Stimulated activated CD4-positive, alpha-beta T cell treated with anti-CD3 and anti-CD28 coated beads, TNF-alpha, amount 100 ng/mL, for 24 hours (primary cell): Measurements from ENCODE around the gene CD276.

ENCODE experiments used
- DNase-seq, 3 experiments: peaks; one replicate each; pipeline ENCODE4 v3.0.0-alpha.2; 2020; ENCODE audit warnings: low read depth in 3 of 3

Gene CD276

DNA sequence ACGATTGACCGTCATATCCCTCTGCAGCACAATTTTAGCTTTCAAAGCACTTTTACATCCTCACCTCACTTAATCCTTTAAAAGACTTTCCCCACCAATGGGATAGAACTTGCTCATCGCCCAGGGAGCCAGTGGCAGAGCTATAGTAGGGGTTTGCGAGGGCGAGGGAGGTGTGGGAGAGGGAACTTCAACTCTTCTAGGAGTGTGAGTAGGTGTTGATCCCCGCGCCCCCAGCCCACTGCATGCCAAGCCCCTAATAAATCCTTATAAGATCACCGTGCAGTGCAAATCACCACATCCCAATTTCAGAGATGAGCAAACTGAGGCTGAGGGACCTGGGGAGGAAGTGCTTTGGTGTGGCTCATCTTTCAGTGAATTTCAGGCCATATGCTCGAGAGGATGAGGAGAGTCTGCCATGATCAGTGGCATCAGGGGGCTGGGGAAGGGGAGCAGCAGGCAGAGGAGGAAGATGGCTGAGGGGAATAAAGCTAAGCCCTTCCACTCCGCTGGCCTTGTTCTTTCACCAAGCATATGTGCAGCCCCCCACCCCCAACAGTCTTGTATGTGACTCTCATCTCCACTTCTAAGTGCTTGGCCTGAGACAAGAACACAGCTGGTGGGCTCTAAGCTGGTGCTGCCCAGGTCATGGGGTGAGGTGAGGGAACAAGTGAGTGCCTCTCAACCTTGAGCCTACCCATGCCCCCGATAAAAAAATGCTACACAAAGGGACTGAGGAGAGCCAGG lies 63.8 kb downstream of the CD276 start:
- no peak for DNase-seq

DNA sequence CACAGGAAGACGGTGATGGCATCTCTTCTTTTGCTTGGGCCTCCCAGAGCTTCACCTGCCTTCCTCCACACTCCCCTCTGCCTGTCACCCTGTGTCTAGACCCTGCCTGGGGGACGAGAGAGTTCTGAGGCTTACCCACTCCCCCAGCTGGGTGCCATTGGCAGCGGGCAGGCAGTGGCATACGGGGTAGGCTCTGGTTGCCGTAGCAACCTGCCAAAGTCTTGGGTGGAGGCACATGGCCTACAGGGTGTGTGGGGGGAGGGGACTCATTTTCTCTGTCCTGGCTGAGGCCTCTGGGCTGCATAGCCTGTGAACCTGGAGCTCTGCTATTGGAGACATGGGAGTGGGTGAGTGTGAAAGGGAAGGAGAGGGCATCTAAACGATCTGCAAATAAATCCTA lies 64.5 kb downstream of the CD276 start:
- no peak for DNase-seq

DNA sequence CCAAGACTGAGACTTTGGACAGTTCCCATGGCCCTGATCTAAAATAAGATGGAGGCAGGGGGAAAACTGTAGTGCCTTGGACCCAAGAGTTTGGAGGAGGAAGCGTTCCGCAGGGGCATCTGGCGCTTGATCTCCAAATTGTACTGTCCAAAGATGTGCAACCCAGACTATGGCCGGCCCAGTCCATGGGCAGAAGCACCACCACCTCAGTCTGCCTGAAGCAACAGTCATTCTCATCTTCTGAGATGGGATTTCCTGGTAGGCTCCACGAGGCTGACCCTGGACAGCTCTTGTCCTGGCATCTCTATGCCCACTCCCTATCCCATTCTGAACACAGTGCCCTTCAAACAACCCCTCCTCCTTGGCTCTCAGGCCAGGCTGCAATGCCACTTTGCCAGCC lies 65.3 kb downstream of the CD276 start:
- DNase-seq, result no peak

DNA sequence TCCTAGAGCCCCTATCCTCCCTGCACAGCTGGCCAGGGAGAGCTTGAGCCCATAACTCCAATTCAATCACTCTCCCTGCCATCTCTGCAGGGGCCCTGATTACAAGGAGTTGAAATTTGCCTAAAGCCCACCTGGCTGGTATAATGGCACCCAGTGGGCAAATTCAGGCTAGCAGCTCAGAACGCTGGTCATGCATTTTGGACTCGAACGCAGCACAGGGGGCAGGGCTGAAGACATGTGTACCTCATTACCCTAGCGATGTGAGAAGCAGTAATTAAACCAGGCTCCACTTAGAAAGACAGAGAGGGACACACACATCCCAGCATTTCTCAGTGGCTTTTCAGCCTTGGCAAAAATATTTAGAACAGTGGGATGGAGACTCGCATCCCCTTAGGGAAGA lies 65.8 kb downstream of the CD276 start:
- no peak for DNase-seq

DNA sequence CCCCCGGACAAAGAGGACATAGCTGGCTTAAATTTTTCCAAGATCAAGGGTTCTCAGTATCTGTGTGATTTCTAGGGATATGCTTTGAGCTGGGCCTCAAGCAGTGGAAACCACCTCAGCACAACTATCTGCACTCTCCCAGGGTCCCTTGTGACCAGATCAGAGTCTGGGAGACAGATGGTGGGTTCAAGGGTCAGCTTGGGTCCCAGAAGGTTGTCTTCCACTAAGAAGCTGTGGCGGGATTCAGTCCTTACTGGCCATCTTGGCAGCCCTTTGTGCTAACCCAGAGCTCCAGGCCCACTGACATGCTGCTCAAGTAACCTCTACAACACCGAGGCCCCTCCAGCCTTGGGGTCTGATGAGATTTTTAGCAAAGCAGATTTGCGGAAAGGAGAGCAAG lies 66.3 kb downstream of the CD276 start:
- DNase-seq, result no peak

DNA sequence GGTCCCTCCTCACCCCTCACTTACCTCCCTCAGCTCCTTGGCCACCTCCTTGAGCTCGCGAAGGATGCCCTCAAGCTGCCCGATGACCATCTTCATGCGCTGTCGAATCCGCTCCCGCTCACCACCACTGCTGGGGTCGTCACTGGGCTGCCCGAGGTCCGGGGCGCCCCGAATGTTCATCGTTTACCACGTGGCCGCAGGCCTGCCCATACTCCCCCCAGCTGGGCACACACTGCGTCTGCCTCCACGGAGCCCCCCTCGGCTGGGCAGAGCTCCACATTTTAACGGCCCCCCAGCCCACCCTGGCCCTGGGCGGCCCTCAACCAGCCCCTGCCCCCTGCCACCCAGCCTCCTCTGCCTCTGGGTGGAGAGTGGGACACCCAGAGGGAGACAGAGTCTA lies 66.8 kb downstream of the CD276 start:
- no peak for DNase-seq

DNA sequence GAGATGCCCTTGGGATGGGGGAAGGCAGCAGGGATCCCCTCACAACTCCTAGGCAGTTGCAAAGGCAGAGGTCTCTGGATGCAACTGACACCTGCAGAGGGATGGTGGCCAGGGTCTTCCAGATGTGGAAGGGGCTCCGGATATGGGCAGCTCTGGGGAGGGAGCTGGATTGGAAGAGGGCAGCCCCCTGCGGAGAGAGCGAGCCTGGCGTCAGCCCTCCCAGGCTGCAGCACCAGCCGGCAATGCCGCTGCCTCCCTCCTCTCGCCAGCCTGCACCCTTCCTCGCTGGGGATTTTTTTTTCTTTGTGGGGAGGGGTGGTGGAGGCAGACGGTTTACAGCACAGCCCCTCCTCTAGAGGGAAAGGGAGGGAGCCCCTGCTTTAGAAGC lies 67.3 kb downstream of the CD276 start:
- no peak for DNase-seq

DNA sequence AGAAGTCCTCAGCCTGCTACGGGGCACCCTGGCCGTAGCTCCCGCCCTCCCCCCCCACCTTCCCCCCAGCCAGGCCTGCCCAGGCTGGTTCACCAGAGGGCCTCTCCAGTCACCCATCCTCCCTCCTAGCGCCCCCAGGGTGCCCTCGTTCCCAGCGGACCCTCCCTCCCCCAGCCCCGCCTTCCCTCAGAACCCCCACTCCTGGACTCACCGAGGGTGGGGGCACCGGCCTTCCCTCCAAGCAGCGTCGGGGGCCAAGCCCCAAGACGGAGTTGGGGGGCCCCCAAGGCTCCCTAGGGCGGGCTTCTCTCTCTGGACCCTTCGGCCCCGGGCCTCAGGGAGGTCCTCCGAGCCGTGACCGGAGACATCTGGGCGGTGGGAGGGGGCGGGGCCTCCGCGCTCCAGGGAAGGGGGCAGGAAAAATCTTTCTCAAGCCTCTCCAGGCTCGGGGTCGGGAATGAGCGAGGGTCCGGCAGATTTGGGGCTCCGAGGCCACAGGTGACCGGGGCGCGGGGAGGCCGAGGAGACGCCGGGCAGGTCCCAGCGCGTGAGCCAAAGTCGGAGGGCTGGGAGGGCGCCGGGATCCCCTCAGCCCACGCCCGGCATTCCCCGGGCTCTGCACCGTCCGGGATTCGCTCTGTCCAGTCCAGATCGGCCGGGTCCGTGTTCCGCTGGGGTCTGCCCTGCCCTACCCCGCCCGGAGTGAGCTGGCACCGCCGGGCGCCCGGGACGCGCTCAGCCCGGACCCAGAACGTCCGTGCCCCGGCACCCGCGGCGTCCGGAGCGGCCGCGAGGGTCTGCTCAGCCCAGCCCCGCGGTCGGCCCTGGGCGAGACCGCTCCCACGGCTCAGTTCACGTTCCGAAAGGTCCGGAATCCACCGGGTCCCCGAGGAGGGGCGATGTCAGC lies 68.0 kb downstream of the CD276 start:
- DNase-seq, result no peak

DNA sequence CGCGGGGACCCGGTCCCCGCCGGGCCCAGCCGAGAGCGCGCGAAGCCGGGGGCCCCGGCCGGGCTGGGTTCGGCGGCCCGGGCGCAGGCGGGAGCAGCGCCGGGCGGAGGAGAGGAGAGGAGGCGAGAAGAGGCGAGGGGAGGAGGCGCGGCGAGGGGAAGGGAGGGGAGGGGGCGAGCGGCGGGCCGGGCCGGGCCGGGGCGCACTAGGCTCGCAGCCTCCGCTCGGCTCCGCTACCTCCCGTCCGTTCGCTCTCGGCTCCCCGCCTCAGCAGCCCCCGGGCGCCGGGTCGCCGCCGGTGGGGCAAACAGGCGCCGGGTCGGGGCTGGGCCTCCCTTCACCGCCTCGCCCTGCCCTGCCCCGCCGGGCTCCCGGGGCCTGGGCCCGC lies 68.6 kb downstream of the CD276 start:
- no peak for DNase-seq

DNA sequence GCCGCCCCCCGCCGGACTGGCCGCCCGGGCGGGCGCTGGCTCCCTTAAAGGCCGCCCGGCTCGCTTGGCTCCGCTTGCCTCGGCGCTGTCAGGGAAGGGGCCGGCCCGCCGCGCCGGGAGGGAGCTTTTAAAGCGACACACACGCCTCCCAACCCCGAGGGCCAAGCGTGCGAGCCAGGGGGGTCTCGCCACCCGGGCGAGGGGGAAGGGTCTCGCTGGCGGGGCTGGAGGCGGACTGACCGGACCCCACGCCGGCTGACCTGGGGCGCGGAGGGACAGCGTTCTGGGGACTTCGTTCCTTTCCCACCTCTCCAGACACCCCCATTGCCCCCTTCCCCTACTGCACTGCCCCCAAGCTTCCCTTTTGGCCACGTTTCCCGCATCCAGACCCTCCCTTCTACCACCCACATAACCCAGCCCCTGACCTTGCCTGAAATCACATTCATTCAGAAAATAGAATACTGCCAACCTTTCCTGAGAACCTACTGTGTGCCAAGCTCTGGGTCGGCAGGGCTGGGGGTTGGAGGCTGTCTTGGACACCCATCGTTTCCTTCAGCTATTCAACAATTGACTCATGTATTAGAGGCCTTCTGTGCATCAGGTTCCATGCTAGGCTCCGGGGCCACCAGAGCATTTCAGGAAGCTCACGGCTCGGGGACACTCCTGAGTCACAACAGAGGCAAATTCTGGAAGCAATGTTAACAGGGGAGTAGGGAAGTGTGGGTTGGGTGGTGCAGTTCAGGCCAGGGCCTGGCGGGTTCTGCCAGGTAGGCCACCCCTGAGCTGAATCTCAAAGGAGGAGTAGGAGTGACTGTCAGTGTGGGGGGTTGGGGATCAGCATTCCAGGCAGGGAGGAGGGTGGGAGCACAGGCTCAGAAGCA lies 69.3 kb downstream of the CD276 start, which contains the start of gene INSYN1:
Gene INSYN1, minus strand, starts transcription at position 102 of the 881 bp plus-strand sequence. CDS start 2,221 bp downstream, outside the sequence.
- DNase-seq, result no peak

DNA sequence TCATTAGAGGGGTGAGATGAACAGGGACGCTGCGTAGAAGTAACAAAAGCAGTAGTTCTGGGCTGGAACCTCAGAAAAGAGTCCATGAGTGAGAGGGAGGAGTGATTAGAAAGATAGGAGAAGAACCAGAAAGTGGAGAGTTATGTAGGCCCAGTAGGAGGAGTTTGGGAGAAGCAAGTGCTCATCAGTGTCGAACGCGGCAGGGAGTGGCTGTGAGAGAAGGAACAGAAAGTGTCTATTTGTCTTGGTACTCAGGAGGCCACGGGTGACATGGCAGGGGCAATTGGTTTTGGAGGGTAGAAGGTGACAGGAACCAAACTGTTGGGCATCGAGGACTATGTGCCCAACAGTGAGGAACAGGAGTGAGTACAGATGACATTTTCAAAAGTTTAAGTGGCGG lies 70.3 kb downstream of the CD276 start:
- no peak for DNase-seq

DNA sequence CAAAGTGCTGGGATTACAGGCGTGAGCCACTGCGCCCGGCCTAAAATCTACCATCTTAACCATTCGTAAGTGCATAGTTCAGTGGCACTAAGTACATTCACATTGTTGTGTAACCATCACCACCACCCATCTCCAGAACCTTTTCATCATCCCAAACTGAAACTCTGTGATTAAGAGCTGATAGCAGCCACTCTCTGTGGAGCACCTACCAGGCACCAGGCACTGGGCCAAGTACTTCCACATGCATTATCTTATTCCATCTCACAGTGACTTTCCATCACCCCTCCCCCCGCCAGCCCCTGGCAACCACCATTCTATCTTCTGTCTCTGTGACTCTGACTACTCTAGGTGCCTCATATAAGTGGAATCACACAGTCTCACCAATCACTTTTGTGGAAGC lies 71.3 kb downstream of the CD276 start:
- no peak for DNase-seq

DNA sequence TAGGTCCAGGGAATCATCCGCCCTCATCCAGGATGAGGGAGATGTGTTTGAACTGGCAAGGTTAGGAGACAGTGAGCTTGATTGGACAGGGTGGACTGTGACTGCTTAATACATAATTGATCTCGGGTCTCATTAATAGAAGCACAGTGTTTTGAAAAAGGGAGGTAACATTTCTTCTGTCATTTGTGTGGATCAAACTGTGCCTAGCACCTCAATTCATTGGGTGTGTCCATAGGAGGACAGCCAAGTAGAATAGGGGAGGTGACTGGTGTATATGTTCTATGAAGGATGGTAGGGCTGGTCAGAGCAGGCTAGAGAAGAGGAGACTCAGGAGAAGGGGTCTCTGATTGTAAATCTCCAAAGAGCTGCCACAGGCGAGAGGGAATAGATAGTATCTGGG lies 71.8 kb downstream of the CD276 start:
- DNase-seq, result no peak

DNA sequence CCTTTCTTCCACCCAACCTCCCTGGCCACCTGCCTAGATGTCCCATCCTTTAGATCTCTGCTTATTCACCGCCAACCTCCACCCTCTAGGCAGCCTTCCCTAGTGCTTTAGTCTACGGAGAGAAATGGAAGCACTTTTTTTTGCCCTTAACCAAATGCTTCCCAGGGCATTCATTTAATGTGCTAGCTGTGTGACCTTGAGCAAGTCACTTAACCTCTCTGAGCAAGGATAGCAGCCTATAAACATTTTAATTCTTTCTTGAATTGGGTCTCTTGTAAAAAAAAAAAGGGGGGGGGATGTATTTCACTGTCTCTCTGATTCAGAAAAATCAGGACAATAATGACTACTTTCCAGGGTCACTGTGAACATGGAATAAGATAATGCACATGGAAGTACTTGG lies 72.2 kb downstream of the CD276 start:
- no peak for DNase-seq

DNA sequence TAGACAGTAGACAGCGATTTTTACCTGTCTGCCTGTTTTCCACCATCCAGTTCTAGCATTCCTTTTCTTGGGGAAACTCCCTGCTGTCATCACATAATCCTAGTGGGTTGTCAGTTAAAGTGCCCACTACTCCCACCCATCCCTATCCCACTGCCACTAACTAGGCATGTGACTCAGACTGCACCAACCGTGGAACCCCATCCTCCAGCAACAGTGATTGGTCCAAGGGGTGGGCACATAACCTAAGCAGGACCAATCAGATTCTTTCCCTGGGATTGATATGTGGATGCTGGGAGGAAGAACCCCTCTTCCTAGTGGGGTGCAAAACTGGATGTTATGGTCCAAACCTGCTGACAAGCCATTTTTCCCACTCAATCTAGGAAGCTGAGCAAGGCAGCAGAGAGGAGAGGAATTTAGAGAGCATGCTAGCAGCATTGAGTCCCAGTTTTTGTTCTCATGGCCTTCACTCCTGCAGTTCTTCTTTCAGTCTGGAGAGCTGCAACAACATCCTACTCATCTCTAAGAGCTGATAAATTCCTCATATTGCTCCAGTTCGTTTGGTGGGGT lies 72.8 kb downstream of the CD276 start:
- DNase-seq, result no peak

DNA sequence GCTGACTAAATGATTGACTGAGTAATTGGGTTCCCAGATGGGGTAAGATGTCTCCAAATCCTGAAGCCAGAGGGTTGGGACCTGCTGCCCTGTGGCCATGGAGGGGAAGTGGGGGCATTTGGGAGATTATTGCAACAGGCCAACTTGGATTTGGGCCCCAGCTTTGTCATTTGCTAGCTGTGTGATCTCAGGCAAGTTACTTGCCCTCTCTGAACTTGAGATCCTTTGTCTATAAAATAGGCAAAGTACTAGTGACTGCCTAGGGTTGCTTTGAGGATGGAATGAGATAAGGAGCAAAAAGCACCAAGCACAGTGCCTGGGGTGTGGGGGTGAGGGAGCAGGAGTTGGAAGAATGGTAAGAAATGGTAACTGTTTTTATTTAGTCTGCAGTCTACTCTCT lies 73.4 kb downstream of the CD276 start:
- no peak for DNase-seq

DNA sequence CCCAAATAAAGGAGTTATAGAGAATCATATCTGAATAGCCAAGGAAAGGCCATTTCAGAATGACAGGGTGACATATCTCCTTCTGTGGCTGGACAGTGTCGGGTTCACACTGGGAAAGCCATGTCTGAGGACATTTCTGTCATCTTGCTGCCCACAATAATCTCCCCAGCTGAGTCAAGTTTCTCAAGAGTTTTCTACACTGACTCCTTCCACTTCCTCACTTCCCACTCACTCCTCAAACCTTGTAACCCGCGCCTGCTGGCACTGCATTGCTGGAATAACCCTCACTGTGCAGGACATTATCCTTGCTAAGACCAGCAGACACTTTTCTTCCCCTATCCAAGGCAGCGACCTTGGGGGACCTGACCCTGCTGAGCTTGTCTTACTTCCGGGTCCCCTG lies 74.3 kb downstream of the CD276 start:
- DNase-seq, result no peak

DNA sequence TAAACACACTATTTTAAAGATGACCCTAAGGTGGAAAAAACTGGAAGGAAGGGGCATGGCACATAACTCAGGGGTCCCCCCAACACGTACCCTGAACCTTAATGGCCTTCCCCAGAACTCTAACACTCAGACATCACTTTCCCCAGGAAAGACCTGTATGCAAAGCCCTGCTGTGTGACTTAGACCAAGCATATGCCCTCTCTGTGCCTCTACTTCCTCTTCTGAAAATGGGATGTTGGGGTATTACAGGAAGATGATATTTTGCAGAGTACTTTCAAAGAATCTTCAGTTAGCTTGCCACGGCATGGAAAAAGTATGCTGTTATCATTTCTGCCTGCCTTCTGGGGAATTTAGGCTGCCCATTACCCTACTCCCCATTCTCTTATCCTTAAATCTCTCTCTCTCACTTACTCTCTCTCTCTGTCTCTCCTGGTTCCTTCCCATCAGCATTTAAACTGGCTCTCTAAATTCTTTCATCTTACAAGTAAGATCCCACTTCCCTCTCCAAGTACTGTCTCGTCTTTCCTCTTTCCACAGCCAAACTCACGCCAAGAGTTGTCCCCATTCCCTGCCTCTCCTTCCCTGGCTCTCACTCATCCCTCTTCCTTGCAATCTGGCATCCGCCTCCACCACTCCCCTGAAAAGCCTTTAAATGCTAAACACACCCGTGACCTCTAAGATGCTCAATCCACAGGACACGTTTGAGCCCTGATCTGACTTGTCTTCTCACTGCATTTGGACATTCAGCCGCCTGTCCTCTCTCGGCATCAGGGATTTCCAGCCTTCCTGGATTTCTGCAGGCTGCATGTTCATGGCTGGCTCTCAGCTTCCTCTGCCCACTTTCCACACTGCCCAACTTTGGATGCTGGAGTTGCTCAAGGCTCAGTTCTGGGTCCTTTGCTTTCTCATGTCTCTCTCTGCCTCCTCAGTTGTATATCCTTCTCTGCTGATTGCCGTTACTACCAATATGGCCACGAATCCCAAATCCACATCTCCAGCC lies 76.4 kb downstream of the CD276 start:
- no peak for DNase-seq

DNA sequence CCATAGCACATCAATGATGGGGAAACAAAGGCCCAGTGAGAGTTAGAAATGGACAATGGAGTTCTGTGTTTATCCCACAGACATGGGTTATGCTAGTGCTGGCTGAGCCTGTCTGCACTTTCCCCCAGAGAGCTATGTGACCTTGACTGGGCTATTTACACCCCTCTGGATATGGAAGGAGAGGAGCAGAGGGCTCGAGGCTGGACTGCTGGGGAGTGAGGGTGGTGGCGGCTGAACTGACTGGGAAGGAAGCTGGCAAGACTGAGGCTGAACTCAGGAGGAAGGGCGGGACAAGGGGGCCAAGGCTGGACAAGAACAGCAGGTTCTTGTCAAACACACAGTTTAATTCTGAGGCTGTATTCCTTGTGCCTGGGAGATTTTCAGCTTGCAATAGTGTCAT lies 79.7 kb downstream of the CD276 start:
- DNase-seq, result no peak
